Adipocyte (in vitro differentiated cells): ENCODE measurements around the gene ATG7.

Experiments
- DNase-seq: peaks from one replicate; pipeline ENCODE4 v3.0.0-alpha.2; 2015; ENCODE audit warnings: low read depth
- H3K27me3 ChIP-seq: replicated peaks from 2 replicates; pipeline ENCODE4 v1.7.0; 2013; ENCODE audit warnings: mild to moderate bottlenecking, low read length, moderate library complexity; ENCODE audit not compliant: control insufficient read depth, insufficient read depth
- H3K36me3 ChIP-seq: 2 replicates; pipeline ENCODE4 v1.7.0; 2013; ENCODE audit warnings: low read length, mild to moderate bottlenecking, moderate library complexity; ENCODE audit not compliant: control insufficient read depth, insufficient read depth, severe bottlenecking
- H3K4me1 ChIP-seq: 2 replicates; pipeline ENCODE4 v1.7.0; 2013; ENCODE audit warnings: mild to moderate bottlenecking, low read length, moderate library complexity; ENCODE audit not compliant: control insufficient read depth, insufficient read depth
- H3K4me3 ChIP-seq: 2 replicates; pipeline ENCODE4 v1.7.0; 2013; ENCODE audit warnings: mild to moderate bottlenecking, low read length, moderate library complexity
- H3K9ac ChIP-seq: 2 replicates; pipeline ENCODE4 v1.7.0; 2013; ENCODE audit warnings: mild to moderate bottlenecking, low read length, moderate library complexity
- H3K9me3 ChIP-seq: 2 replicates; pipeline ENCODE4 v1.7.0; 2013; ENCODE audit warnings: mild to moderate bottlenecking, low read length, moderate library complexity; ENCODE audit not compliant: control insufficient read depth

ATG7 gene

GRCh38 chr3:11271986-11272904 lies at the start of gene ATG7:
Gene ATG7 (plus strand): TSS chr3:11272397. CDS start chr3:11298696, 26,299 bp downstream.
- Histone ChIP-seq H3K4me1 (peaks cover 13% of the 10 kb centered on the region), H3K9me3 (no peaks in the 10 kb centered on the region)
- peak; percentile 99 for DNase-seq

GRCh38 chr3:11224010-11224409 lies 48.2 kb upstream of the ATG7 start:
- H3K27me3 ChIP-seq, result no peaks in the 10 kb centered on the region
- no peak overlapping the region for H3K9ac ChIP-seq
- no peaks in the 10 kb centered on the region for H3K9me3 ChIP-seq
- no peaks in the 10 kb centered on the region for H3K36me3 ChIP-seq
- DNase-seq, result no peak
- peaks cover 16% of the 10 kb centered on the region for H3K4me1 ChIP-seq
- H3K4me3 ChIP-seq, result no peak overlapping the region

More at GRCh38 chr3:11271986-11272904, at the start of gene ATG7:
- Histone ChIP-seq H3K9ac (peak within 1 kb of the TSS; percentile 96), H3K36me3 (no peaks in the 10 kb centered on the region), H3K4me3 (peak within 1 kb of the TSS; percentile 91), H3K27me3 (no peaks in the 10 kb centered on the region)

- DNase-seq, result no peak
- H3K36me3 ChIP-seq, result no peaks in the 10 kb centered on the region
- H3K9me3 ChIP-seq, result no peaks in the 10 kb centered on the region
Observed at GRCh38 chr3:11224870-11225229, 47.3 kb upstream of the ATG7 start.

GRCh38 chr3:11226042-11226370 lies 46.2 kb upstream of the ATG7 start:
- peak overlapping the region; percentile 69 for H3K4me3 ChIP-seq
- H3K4me1 ChIP-seq, result peaks cover 16% of the 10 kb centered on the region
- no peaks in the 10 kb centered on the region for H3K27me3 ChIP-seq
- no peak for DNase-seq
- H3K36me3 ChIP-seq, result no peaks in the 10 kb centered on the region
- H3K9ac ChIP-seq, result peak overlapping the region; percentile 48
- H3K9me3 ChIP-seq, result no peaks in the 10 kb centered on the region

More at GRCh38 chr3:11224870-11225229, 47.3 kb upstream of the ATG7 start:
- Histone ChIP-seq H3K4me1 (peaks cover 16% of the 10 kb centered on the region), H3K4me3 (peak overlapping the region; percentile 69), H3K27me3 (no peaks in the 10 kb centered on the region), H3K9ac (peak overlapping the region; percentile 48)

GRCh38 chr3:11228041-11228440 lies 44.2 kb upstream of the ATG7 start:
- Histone ChIP-seq H3K4me3 (no peak overlapping the region), H3K9ac (no peak overlapping the region), H3K9me3 (no peaks in the 10 kb centered on the region), H3K4me1 (peaks cover 16% of the 10 kb centered on the region), H3K27me3 (no peaks in the 10 kb centered on the region), H3K36me3 (no peaks in the 10 kb centered on the region)
- DNase-seq, result peak; percentile 15

- Histone ChIP-seq H3K4me3 (no peak overlapping the region), H3K9me3 (no peaks in the 10 kb centered on the region), H3K4me1 (peaks cover 12% of the 10 kb centered on the region), H3K36me3 (no peaks in the 10 kb centered on the region), H3K9ac (no peak overlapping the region), H3K27me3 (no peaks in the 10 kb centered on the region)
- no peak for DNase-seq
Observed at GRCh38 chr3:11230125-11230524, 42.1 kb upstream of the ATG7 start.

GRCh38 chr3:11230832-11231231 lies 41.4 kb upstream of the ATG7 start:
- no peaks in the 10 kb centered on the region for H3K9me3 ChIP-seq
- no peak overlapping the region for H3K4me3 ChIP-seq
- no peaks in the 10 kb centered on the region for H3K27me3 ChIP-seq
- H3K4me1 ChIP-seq, result peaks cover 5% of the 10 kb centered on the region
- DNase-seq, result no peak
- H3K36me3 ChIP-seq, result no peaks in the 10 kb centered on the region
- no peak overlapping the region for H3K9ac ChIP-seq

- peaks cover 10% of the 10 kb centered on the region for H3K4me1 ChIP-seq
- no peaks in the 10 kb centered on the region for H3K27me3 ChIP-seq
- no peaks in the 10 kb centered on the region for H3K36me3 ChIP-seq
- DNase-seq, result no peak
- no peaks in the 10 kb centered on the region for H3K9me3 ChIP-seq
- no peak overlapping the region for H3K4me3 ChIP-seq
- no peak overlapping the region for H3K9ac ChIP-seq
Observed at GRCh38 chr3:11235385-11235784, 36.8 kb upstream of the ATG7 start.

- no peak overlapping the region for H3K4me3 ChIP-seq
- peak; percentile 68 for DNase-seq
- no peaks in the 10 kb centered on the region for H3K27me3 ChIP-seq
Observed at GRCh38 chr3:11236588-11237461, 35.4 kb upstream of the ATG7 start.

GRCh38 chr3:11238060-11238459 lies 34.1 kb upstream of the ATG7 start:
- peak overlapping the region; percentile 5 for H3K9ac ChIP-seq
- H3K36me3 ChIP-seq, result no peaks in the 10 kb centered on the region
- H3K4me1 ChIP-seq, result peaks cover 10% of the 10 kb centered on the region
- no peaks in the 10 kb centered on the region for H3K9me3 ChIP-seq
- peak; percentile 87 for DNase-seq
- no peak overlapping the region for H3K4me3 ChIP-seq
- H3K27me3 ChIP-seq, result no peaks in the 10 kb centered on the region

More at GRCh38 chr3:11236588-11237461, 35.4 kb upstream of the ATG7 start:
- H3K4me1 ChIP-seq, result peaks cover 10% of the 10 kb centered on the region
- peak overlapping the region; percentile 8 for H3K9ac ChIP-seq
- H3K36me3 ChIP-seq, result no peaks in the 10 kb centered on the region
- H3K9me3 ChIP-seq, result no peaks in the 10 kb centered on the region

- Histone ChIP-seq H3K9me3 (no peaks in the 10 kb centered on the region), H3K27me3 (no peaks in the 10 kb centered on the region), H3K4me1 (peaks cover 10% of the 10 kb centered on the region), H3K4me3 (no peak overlapping the region), H3K36me3 (no peaks in the 10 kb centered on the region), H3K9ac (no peak overlapping the region)
- peak; percentile 62 for DNase-seq
Observed at GRCh38 chr3:11238880-11239279, 33.3 kb upstream of the ATG7 start.
